Measurements from ENCODE around the gene PSG1.
"Not testable (repeated sequence)": the region's sequence is repeated elsewhere in the genome, so short reads cannot be mapped to it uniquely, and the experiment has no call there.

Gene PSG1

GRCh38 chr19:42879613-42880012, at the start of gene PSG1:
TSS of gene PSG1 (minus strand) at chr19:42879713. CDS start at chr19:42879581, 132 bp downstream.
- DNase-seq = no peak

- DNase-seq = no peak
Observed at GRCh38 chr19:42928896-42929295, 49.4 kb upstream of the PSG1 start.

- no peak for DNase-seq
Observed at GRCh38 chr19:42926781-42927180, 47.3 kb upstream of the PSG1 start.

GRCh38 chr19:42923106-42923505, 43.6 kb upstream of the PSG1 start:
- not testable (repeated sequence) for DNase-seq

GRCh38 chr19:42920971-42921370, 41.5 kb upstream of the PSG1 start:
- not testable (repeated sequence) for DNase-seq

- DNase-seq = no peak
Observed at GRCh38 chr19:42919757-42920079, 40.2 kb upstream of the PSG1 start.

GRCh38 chr19:42919070-42919756, 39.7 kb upstream of the PSG1 start:
- not testable (repeated sequence) for DNase-seq

GRCh38 chr19:42918377-42919069, 39.0 kb upstream of the PSG1 start:
- DNase-seq = not testable (repeated sequence)

- not testable (repeated sequence) for DNase-seq
Observed at GRCh38 chr19:42917634-42918033, 38.1 kb upstream of the PSG1 start, which contains the start of gene PSG6. TSS of gene PSG6 (minus strand) at chr19:42917894. CDS start at chr19:42917792, 102 bp downstream.

- not testable (repeated sequence) for DNase-seq
Observed at GRCh38 chr19:42916931-42917330, 37.4 kb upstream of the PSG1 start.

GRCh38 chr19:42913516-42913915, 34.0 kb upstream of the PSG1 start:
- DNase-seq = not testable (repeated sequence)

GRCh38 chr19:42912941-42913340, 33.4 kb upstream of the PSG1 start:
- not testable (repeated sequence) for DNase-seq

GRCh38 chr19:42911731-42912130, 32.2 kb upstream of the PSG1 start:
- DNase-seq = not testable (repeated sequence)

- not testable (repeated sequence) for DNase-seq
Observed at GRCh38 chr19:42906162-42906561, 26.6 kb upstream of the PSG1 start.

GRCh38 chr19:42900561-42900960, 21.0 kb upstream of the PSG1 start:
- DNase-seq = not testable (repeated sequence)

- not testable (repeated sequence) for DNase-seq
Observed at GRCh38 chr19:42899674-42900073, 20.2 kb upstream of the PSG1 start.

GRCh38 chr19:42899110-42899509, 19.6 kb upstream of the PSG1 start:
- DNase-seq = not testable (repeated sequence)

- not testable (repeated sequence) for DNase-seq
Observed at GRCh38 chr19:42898656-42899055, 19.1 kb upstream of the PSG1 start.

GRCh38 chr19:42897729-42898128, 18.2 kb upstream of the PSG1 start:
- not testable (repeated sequence) for DNase-seq

- DNase-seq = not testable (repeated sequence)
Observed at GRCh38 chr19:42890446-42890845, 10.9 kb upstream of the PSG1 start.

GRCh38 chr19:42887876-42888445, 8.4 kb upstream of the PSG1 start:
- DNase-seq = not testable (repeated sequence)

- DNase-seq = not testable (repeated sequence)
Observed at GRCh38 chr19:42882730-42883129, 3.2 kb upstream of the PSG1 start.

- DNase-seq = not testable (repeated sequence)
Observed at GRCh38 chr19:42882010-42882409, 2.5 kb upstream of the PSG1 start.

- not testable (repeated sequence) for DNase-seq
Observed at GRCh38 chr19:42881279-42881678, 1.8 kb upstream of the PSG1 start.
